Measurements from ENCODE around the gene HACL1. TPM values are rescaled to one million over a fixed set of nuclear protein-coding genes. Genes with fewer than 3 reads are reported as not detected.

Gene HACL1
- polyA plus RNA-seq, 1 of the 3 experiments (the other 2 are of a cell fraction) = 15.1 TPM

DNA sequence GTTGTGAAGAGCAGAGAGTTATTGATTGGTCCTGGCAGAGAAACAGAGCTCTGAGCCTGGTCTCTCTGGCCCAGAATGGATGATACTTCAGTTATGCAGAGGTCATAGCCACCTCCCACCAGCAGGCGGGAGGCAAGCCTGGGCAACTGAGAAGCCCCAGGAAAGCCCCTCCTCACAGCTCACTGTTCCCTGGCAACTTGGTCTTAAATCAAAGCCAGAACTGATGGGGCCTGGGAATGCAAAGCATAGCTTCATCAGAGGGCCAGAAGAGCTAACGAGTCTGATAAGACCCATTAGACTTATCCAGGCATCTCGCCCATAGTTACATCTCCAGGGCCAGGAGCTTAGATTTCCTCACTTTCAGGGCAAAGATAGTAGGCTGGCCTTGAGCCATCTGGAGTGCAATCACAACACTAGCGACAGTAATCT lies 74.3 kb downstream of the HACL1 start:
- no peaks in the 10 kb centered on the region for H4K20me1 ChIP-seq (ENCODE audit: insufficient read depth)
- H3F3A ChIP-seq (replicated peaks; ENCODE audit: insufficient read depth) = no peaks in the 10 kb centered on the region
- H3K9me3 ChIP-seq = no peaks in the 10 kb centered on the region
- H3K4me3 ChIP-seq (ENCODE audit: low read depth in 2 of 2, low read length in 1 of 2) = no peak overlapping the region; a peak in 1 of 4 replicates
- no peak overlapping the region for H2AFZ ChIP-seq (ENCODE audit: low read depth)
- no peaks in the 10 kb centered on the region for H3K9me2 ChIP-seq
- no peaks in the 10 kb centered on the region for H3K36me3 ChIP-seq (replicated peaks in 1 of 2; ENCODE audit: control insufficient read depth in 1 of 2, insufficient read depth in 2 of 2, low read length in 1 of 2)
- H3K4me1 ChIP-seq (ENCODE audit: control insufficient read depth in 1 of 2, insufficient read depth in 2 of 2, low read depth in 1 of 2, low read length in 1 of 2) = peaks cover 5 to 24% of the 10 kb centered on the region in 2 experiments; a peak in 3 of 4 replicates
- H3K27ac ChIP-seq (ENCODE audit: low read depth in 2 of 2, low read length in 1 of 2) = peak overlapping the region in 1 of 2 experiments; percentile 87; a peak in 2 of 4 replicates
- no peaks in the 10 kb centered on the region for H3K27me3 ChIP-seq (ENCODE audit: insufficient read depth)
- peak; percentile 84 for DNase-seq
- no peak overlapping the region for H3K4me2 ChIP-seq
- 36% methylated on average over 4 of the region's 4 CpGs for WGBS (ENCODE audit: low lambda C conversion rate)
- no peaks in the 10 kb centered on the region for H3K79me2 ChIP-seq (ENCODE audit: insufficient read depth)
- ChIA-PET CTCF (interaction anchor here (0.6 to 3.9 kb wide), 25 partner anchors 9 to 324 kb away, joined by 3 to 44 read pairs (median 4); no protein-coding TSS in a partner anchor), POLR2A (interaction anchor here (1.2 kb wide), 2 partner anchors 66 to 74 kb away, joined by 4 to 5 read pairs; partner anchors contain the start of genes BTD and HACL1)
- no peak overlapping the region for H3K9ac ChIP-seq
- TF ChIP-seq, protein P1, sequence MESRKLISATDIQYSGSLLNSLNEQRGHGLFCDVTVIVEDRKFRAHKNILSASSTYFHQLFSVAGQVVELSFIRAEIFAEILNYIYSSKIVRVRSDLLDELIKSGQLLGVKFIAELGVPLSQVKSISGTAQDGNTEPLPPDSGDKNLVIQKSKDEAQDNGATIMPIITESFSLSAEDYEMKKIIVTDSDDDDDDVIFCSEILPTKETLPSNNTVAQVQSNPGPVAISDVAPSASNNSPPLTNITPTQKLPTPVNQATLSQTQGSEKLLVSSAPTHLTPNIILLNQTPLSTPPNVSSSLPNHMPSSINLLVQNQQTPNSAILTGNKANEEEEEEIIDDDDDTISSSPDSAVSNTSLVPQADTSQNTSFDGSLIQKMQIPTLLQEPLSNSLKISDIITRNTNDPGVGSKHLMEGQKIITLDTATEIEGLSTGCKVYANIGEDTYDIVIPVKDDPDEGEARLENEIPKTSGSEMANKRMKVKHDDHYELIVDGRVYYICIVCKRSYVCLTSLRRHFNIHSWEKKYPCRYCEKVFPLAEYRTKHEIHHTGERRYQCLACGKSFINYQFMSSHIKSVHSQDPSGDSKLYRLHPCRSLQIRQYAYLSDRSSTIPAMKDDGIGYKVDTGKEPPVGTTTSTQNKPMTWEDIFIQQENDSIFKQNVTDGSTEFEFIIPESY (IDR thresholded peaks at IDR 0.05; ENCODE audit: borderline replicate concordance, low read depth) = no peak
- TF ChIP-seq, protein P2, sequence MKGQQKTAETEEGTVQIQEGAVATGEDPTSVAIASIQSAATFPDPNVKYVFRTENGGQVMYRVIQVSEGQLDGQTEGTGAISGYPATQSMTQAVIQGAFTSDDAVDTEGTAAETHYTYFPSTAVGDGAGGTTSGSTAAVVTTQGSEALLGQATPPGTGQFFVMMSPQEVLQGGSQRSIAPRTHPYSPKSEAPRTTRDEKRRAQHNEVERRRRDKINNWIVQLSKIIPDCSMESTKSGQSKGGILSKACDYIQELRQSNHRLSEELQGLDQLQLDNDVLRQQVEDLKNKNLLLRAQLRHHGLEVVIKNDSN (IDR thresholded peaks at IDR 0.05; ENCODE audit: borderline replicate concordance, low read depth) = no peak
- TF ChIP-seq RFX5 (IDR thresholded peaks at IDR 0.05; ENCODE audit: low read length) (no peak; the same call in 1 of the 2 replicates), FOXM1 (IDR thresholded peaks at IDR 0.05; ENCODE audit: low read depth) (no peak), EZH2phosphoT487 (IDR thresholded peaks at IDR 0.05; ENCODE audit: borderline replicate concordance, low read depth) (no peak), EP300 (IDR thresholded peaks at IDR 0.05; ENCODE audit: borderline replicate concordance in 1 of 2, low read depth in 1 of 2, low read length in 1 of 2) (peak in 1 of 2 experiments; percentile 97; a peak in 2 of 4 replicates), RXRA (IDR thresholded peaks at IDR 0.05; ENCODE audit: borderline replicate concordance, low read depth) (no peak), GABPA (IDR thresholded peaks at IDR 0.05; ENCODE audit: low read depth) (no peak), TAF1 (IDR thresholded peaks at IDR 0.05; ENCODE audit: borderline replicate concordance, low read depth, low read length) (no peak), NFIC (IDR thresholded peaks at IDR 0.05; ENCODE audit: borderline replicate concordance) (peak; percentile 34; the same call in 1 of the 2 replicates), RAD21 (IDR thresholded peaks at IDR 0.05; ENCODE audit: low read length) (peak; percentile 81), MXI1 (IDR thresholded peaks at IDR 0.05; ENCODE audit: low read depth, low read length) (peak; percentile 43; the same call in 1 of the 2 replicates), GATA2 (CRISPR knock-in tag; IDR thresholded peaks at IDR 0.05) (peak; percentile 100), CHD2 (IDR thresholded peaks at IDR 0.05; ENCODE audit: low read length, partially characterized antibody) (peak; percentile 94), SMC3 (IDR thresholded peaks at IDR 0.05; ENCODE audit: low read depth, low read length) (peak; percentile 63), YY1 (IDR thresholded peaks at IDR 0.05; ENCODE audit: low read depth) (no peak), SIN3A (IDR thresholded peaks at IDR 0.05; ENCODE audit: borderline replicate concordance, low read depth, low read length) (no peak), POLR2AphosphoS5 (IDR thresholded peaks at IDR 0.05; ENCODE audit: low read depth, low read length) (peak; percentile 48; the same call in 1 of the 2 replicates), TCF12 (IDR thresholded peaks at IDR 0.05) (peak; percentile 69), RCOR1 (IDR thresholded peaks at IDR 0.05; ENCODE audit: low read length) (peak; percentile 99), FOSL2 (IDR thresholded peaks at IDR 0.05; ENCODE audit: borderline replicate concordance, low read depth) (no peak)
- TF ChIP-seq, protein P3, sequence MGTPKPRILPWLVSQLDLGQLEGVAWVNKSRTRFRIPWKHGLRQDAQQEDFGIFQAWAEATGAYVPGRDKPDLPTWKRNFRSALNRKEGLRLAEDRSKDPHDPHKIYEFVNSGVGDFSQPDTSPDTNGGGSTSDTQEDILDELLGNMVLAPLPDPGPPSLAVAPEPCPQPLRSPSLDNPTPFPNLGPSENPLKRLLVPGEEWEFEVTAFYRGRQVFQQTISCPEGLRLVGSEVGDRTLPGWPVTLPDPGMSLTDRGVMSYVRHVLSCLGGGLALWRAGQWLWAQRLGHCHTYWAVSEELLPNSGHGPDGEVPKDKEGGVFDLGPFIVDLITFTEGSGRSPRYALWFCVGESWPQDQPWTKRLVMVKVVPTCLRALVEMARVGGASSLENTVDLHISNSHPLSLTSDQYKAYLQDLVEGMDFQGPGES (IDR thresholded peaks at IDR 0.05; ENCODE audit: low read depth, low read length) = no peak
- TF ChIP-seq, protein P4, sequence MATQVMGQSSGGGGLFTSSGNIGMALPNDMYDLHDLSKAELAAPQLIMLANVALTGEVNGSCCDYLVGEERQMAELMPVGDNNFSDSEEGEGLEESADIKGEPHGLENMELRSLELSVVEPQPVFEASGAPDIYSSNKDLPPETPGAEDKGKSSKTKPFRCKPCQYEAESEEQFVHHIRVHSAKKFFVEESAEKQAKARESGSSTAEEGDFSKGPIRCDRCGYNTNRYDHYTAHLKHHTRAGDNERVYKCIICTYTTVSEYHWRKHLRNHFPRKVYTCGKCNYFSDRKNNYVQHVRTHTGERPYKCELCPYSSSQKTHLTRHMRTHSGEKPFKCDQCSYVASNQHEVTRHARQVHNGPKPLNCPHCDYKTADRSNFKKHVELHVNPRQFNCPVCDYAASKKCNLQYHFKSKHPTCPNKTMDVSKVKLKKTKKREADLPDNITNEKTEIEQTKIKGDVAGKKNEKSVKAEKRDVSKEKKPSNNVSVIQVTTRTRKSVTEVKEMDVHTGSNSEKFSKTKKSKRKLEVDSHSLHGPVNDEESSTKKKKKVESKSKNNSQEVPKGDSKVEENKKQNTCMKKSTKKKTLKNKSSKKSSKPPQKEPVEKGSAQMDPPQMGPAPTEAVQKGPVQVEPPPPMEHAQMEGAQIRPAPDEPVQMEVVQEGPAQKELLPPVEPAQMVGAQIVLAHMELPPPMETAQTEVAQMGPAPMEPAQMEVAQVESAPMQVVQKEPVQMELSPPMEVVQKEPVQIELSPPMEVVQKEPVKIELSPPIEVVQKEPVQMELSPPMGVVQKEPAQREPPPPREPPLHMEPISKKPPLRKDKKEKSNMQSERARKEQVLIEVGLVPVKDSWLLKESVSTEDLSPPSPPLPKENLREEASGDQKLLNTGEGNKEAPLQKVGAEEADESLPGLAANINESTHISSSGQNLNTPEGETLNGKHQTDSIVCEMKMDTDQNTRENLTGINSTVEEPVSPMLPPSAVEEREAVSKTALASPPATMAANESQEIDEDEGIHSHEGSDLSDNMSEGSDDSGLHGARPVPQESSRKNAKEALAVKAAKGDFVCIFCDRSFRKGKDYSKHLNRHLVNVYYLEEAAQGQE (IDR thresholded peaks at IDR 0.05; ENCODE audit: low read depth, low read length) = no peak
- TF ChIP-seq, protein P5, sequence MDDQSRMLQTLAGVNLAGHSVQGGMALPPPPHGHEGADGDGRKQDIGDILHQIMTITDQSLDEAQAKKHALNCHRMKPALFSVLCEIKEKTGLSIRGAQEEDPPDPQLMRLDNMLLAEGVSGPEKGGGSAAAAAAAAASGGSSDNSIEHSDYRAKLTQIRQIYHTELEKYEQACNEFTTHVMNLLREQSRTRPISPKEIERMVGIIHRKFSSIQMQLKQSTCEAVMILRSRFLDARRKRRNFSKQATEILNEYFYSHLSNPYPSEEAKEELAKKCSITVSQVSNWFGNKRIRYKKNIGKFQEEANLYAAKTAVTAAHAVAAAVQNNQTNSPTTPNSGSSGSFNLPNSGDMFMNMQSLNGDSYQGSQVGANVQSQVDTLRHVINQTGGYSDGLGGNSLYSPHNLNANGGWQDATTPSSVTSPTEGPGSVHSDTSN (IDR thresholded peaks at IDR 0.05) = no peak
